Measurements from ENCODE around the gene ARHGAP24.

GRCh38 chr4:86043755-86044592 lies 569.0 kb downstream of the ARHGAP24 start:
- TF ChIP-seq REST (IDR thresholded peaks at IDR 0.05; ENCODE audit: low read depth) (no peak), EP300 (IDR thresholded peaks at IDR 0.05; ENCODE audit: borderline replicate concordance) (no peak), TAF1 (IDR thresholded peaks at IDR 0.05; ENCODE audit: low read depth) (no peak)
